Activated CD4-positive, CD25-positive, alpha-beta regulatory T cell treated with anti-CD3 and anti-CD28 coated beads, Interleukin-2, amount 50 U/mL, for 24 hours (primary cell): ENCODE measurements around the gene ANXA1.
"Not testable (repeated sequence)": the region's sequence is repeated elsewhere in the genome, so short reads cannot be mapped to it uniquely, and the experiment has no call there.

Experiments used
- ATAC-seq, 2 donors: fragments of 150-1000 bp; cut with Tn5 transposase; one replicate each; pipeline ENCODE4 v1.10.0; 2021; ENCODE audit warnings: mild to moderate bottlenecking in 1 of 2, moderate library complexity in 1 of 2

The ANXA1 gene

DNA sequence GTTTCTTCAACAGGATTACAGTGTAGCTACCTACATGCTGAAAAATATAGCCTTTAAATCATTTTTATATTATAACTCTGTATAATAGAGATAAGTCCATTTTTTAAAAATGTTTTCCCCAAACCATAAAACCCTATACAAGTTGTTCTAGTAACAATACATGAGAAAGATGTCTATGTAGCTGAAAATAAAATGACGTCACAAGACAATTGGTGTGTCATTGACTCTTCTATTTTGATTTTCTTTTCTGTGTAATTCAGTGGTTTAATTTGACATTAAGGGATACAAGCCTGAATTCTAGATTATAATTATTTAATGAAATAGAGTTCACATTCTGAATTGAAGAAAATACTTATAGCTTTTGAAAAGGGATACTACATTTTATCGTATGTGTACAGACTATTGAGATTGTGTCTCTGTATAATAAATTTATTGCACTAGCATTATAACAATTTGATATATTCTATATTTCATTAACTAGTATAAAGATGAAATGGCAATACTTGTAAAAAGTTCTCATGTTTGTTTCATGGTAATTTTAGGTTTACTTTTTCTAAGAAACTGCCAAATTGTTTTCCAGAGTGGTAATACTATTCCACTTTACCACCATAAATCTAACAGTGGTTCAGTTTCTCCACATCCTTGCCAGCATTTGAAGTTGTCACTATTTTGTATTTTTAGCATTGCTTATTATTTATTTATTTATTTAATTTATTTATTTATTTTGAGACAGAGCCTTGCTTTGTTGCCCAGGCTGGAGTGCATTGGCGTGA is 18.7 kb downstream of the ANXA1 start:
- ATAC-seq: no peak

DNA sequence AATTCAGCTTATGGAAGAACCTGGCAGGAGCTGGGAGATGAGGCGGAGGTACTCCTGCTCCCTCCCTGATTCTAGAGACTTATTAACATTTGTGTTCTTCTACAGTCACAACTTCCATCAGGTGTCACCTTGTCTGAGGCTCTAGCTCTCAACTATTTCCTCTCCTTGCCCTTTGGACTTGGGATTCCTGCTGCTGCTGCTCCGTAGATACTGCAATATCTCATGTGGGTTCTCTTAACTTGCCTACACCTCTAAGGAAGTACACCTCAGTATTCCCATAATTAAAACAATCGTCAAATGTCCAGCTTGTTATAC is 21.2 kb downstream of the ANXA1 start:
- no peak for ATAC-seq

DNA sequence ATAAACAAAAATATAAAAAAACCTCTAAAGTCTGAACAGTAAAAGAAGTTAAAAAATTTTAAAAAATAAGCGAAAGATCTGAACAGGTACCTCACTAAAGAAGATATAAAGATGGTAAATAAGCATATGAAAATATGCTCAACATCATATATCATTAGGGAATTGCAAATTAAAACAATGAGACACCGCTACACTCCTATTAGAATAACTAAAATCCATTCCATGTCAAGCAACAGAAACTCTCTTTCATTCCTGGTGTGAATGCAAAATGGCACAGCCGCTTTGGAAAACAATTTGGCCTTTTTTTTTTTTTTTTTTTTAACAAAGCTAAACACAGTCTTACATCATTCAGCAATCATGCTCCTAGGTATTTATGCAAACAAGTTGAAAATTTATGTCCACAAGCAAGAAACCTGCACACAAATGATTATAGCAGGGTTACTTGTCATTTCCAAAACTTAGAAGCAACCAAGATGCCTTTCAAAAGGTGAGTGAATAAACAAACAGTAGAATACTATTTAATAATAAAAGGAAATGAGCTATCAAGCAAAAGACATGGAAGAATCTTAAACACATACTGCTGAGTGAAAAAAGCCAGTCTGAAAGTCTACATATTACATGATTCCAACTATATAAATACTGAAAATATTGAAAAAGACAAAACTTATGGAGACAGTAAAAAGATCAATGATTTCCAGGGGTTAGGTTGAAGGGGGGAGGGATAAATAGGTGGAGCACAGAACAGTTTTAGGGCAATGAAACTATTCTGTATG is 22.1 kb downstream of the ANXA1 start:
- no peak for ATAC-seq

DNA sequence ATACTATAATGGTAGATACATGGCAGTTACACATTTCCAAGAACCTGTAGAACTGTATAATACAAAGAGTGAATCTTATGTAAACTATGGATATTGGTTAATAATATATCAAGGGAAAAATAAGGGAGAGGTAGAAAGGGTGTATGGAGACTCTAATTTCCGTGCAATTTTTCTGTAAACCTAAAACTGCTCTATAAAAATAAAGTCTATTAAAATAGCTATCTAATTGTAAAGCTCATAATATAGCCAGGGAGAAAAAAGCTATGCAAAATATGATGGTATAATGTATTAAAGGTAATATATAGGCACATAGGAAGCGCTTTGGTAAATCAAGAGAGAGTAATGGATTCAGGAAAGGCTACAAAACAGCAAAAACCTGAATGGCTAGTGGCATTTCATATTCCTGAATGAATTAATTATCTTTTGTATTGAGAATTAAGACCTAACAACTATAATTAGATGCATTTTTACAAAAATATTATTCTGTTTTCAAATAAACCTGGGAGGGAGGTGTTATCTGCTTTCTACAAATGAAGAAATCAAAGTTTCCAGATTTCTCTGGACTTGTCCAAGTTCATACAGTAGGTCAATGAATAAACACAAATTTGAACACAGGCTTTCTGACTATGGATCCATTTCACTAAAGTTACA is 22.8 kb downstream of the ANXA1 start:
- no peak for ATAC-seq

DNA sequence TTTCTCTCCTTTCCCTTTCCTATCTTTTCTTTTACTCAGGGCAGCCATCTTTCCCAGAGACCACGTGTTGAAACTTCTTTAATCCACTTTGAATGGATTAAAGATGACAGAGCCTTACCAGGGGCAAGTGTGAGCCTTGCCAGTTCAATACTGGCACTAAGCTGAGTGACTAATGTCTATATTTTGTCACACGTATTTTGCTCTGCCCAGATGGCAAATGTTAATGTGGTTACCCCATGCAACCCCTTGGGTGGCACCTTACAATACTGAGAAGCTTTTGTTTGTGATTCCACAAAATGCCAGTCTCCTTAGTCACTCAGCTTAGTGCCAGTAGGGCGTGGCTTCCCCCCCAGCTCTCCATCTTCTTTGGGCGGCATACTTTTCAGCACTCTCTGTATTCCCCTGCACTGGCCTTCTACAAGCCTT is 24.8 kb downstream of the ANXA1 start:
- ATAC-seq: no peak

DNA sequence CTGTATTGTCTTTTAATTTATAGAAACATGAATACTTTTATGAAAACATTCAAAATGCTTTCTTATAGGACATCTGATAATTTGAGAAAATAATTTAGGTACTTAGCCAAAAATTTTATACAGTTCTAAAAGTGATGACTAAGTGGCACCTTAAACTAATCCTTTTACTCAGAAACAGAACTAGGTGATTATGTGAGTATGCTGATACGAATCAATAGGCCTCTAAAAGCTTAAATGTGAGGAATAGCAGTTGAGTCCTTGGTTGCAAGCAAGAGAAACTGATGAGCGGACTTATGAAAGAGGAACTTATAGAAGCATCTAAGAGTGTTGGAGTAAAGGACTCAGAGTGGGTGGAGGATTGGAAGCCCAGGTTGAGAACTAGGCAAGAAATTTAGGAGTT is 26.4 kb downstream of the ANXA1 start:
- ATAC-seq: no peak

DNA sequence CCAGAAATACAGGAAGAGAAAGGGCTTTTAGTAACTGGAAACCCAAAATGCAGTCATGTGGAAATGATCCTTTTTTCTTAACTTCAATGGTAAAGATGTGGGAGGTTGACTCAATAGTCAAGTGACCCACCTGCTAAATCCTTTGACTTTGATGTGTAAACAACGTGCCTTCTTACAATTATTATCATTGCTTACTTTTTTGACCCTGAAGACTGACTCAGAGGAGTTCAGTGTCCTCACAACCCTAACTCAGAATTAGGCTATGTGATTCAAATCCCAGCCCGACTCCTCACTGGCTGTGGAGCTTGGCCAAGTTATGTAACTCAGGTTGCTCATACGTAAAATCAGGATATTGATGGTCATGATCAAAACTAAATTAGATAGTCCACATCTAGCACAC is 27.9 kb downstream of the ANXA1 start:
- no peak for ATAC-seq

DNA sequence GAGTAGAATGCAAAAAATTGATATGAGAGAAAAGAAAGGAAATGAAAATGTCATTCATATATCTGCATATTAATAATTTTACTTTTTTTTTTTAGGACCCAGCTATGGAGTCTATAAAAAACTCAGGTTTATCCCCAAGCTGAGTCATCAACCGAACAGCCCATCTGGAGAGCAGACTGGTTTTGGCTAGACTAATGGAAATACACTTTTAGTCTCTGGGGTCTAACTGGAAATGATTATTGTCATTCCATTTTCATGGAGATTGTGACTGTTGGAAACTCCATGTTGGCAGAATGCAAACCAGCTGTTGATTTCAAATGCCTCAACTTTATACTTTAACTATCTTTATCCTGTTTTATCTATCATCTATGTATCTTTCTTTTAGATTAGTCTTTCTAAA is 28.7 kb downstream of the ANXA1 start:
- ATAC-seq: no peak

DNA sequence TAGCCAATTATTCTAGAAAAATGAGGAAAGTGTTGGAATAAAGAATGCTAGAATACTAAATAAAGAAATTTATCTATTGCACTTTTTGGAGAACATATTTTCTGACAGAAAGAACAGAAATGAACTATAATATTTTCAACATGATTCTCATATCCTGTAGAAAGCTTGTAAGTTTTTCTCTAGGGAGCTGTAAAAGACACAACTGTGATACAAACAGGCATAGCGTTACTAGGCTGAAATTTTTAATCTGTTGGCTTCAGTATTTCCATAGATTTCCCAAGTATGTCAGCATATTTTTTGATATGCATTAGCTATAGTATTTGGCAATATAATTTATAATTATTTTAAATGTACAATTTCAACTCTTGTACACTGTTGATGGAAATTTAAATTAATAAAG is 31.3 kb downstream of the ANXA1 start:
- ATAC-seq: no peak

DNA sequence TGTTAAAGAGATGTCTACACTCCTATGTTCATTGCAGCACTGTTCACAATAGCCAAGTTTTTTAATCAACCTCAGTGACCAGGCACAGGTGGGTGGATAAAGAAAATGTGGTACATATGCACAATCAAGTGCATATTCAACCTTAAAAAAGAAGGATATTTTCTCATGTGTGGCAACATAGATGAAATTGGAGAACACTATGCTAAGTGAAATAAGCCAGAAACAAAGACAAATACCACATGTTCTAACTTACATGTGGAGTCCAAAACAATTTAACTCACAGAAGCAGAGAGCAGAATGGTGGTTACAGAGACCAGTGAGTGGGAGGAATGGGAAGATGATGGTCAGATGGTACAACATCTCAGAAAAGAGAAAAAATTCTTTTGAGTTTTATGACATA is 31.8 kb downstream of the ANXA1 start:
- ATAC-seq: no peak

DNA sequence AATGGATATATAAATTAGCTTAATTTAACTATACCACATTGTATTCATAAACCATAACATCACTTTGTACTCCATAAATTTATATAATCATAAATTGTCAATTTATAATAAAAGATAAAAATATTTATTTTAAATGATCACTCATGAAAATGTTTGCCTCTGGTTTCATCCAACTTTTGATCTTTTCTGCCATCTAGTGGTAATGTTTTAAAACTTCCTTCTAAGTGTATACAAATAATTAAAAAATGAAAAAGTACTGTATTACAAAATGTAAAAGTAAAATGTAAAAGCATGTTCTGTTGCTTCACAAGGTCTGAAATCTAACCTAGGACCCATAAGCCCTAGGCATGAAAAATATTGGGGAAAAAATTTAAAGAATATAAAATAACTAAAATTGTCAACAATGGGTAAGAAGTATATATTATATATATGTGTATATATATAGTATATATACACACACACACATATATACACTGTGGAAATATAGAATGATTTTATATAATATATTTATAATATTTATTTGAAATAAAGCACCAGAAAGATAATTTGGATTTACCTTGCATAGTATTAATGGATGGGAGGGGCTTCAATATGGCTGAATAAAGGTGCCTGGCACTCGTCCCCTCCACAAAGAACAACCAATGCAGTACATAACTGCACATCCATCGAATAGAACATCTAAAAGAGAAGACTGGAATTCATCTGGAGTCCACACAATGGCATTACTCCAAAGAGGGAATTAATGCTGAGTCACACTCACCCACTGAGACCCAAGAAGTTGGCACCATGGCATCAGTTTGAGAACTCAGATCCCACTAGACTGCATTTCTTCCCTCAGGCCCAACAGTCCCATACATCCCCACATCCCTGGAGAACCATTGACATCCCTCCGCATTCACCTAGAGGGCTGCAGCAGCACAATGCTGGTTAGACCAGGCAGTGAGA is 32.5 kb downstream of the ANXA1 start:
- ATAC-seq: no peak

DNA sequence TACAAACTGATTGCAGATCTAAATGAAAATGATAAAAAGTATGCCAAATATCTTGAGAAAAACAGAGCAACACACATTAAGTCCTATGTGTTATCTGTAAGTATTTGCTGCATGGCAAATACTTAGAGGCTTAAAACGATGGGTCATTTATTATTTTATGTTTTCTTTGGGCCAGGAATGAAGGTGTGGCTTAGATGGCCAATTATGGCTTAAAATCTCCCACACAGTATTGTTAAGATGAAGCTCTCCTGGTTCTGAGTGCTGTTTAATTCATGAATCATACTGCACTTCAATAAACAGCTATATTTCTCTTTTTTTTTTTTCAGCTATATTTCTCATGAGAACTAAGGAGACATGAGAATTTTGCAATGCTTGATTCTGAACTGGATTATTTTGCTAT is 39.4 kb downstream of the ANXA1 start:
- ATAC-seq: not testable (repeated sequence)

DNA sequence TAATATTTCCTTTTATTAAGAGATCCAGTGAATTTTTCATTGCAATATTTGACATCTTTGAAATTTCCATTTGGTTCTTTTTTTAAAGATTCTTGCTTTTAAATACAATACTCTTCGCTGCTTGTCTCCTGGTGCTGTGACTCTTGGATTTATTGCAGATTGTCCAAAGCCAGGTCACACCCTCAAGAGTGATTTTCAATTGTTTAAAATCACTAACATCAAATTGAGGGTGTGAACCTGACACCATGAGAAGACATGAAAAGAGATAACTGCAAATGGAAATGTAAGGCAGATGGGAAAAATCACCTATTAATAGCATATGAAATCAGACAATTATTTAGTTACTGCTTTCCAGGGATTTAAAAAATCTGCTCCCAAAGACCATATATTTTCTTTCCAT is 42.6 kb downstream of the ANXA1 start:
- no peak for ATAC-seq

DNA sequence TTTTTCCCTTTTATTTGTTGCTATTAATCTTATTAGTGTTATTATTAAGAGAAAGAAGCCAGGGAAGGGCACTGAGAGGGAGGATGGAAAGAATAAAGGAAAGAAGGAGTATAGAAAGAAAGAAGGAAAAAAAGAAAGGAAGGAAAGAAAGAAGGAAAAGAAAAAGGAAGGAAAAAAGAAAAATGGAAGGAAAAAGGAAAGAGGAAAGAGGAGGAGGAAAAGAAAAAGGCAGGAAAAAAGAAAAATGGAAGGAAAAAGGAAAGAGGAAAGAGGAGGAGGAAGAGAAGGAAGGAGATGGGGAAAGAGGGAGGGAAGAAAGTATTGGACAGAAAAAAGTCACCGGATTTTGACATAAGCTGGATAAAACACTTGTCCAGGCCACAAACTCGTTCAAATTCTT is 47.8 kb downstream of the ANXA1 start:
- no peak for ATAC-seq

DNA sequence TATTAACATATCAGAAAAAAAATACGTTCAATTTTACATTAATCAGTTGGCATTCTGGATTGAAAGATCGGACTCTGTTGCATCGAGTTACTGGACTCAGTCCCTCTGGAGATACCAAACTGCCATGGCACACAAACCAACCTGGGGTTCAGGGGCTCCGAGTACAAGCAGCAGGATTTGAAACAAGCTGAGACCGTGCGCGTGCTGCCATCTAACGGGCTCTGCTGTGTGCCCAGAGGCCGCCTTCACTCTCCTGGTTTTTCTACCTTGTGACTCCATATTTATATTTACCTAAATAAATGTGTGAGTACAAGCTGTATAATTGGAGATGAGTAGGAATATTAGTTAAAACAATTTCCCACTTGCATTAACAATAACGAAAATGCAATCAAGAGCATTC is 48.2 kb downstream of the ANXA1 start:
- ATAC-seq: no peak

DNA sequence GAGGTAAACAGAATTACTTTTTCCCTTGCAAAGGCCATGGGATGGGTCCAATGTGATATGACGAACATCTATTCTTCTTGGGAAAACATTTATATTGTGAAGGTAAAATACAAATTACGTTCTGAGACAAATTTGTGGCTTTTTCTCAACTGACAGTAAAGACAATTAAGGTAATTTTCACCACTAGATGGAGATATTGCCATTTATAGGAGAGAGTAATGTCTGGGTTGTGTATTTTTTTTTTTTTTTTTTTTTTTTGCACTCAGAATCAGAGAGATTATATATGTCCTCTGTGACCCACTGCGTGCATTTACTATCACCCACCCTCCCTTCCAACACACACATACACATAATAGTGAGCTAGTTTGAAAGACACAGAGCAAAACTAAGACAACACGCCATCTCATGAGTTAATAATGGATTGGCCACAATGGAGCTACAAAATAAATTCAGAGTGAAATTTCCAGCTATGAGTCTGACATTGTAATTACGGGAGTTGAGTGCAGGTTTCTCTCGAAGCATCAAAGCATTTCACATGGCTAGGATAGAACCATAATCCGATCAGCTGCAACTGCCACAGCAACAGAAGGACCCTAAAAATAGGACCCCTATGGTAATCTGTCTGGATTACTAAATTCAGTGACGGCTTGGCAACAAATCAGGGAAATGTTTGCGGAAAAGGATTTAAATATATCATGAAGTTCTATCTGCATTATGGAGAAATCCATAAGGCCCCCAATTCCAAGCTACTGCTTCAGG is 49.2 kb downstream of the ANXA1 start:
- peak in 1 of 2 donors; percentile 44 for ATAC-seq

DNA sequence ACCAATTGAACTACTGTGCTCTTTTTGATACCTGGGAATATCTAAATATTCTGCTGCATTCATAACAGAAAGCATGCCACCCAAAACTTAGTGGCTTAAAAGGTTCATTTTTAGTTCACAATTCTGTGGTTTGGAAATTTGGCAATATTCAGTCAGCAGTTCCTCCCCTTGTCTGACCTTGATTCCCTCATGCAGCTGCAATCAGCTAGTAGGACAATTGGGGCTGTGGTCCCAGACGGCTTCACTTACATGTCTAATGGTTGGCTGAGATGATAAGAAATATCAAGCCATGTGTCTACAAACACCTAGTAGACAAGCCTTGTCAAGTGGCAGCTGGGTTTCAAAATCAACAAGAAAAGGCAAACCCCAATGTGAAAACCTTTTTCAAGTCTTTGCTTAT is 51.3 kb downstream of the ANXA1 start:
- no peak for ATAC-seq

DNA sequence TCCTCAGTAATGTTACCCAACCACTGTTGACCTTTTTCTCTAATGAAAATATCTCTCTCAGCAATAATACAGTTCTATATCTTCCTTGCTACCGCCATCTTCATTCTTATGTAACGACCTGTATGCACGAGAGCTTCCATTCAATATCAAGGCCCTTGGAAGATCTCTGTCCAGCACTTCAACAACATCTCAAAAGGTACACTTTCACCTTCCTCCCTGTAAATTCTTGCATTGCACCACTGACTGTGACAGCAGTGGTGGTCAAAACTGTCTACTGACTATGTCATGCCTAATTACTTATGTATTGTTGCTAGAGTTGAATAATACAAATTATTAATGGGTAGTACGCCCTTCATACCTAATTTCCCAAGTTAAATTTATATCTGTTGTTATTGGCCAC is 53.3 kb downstream of the ANXA1 start:
- no peak for ATAC-seq

DNA sequence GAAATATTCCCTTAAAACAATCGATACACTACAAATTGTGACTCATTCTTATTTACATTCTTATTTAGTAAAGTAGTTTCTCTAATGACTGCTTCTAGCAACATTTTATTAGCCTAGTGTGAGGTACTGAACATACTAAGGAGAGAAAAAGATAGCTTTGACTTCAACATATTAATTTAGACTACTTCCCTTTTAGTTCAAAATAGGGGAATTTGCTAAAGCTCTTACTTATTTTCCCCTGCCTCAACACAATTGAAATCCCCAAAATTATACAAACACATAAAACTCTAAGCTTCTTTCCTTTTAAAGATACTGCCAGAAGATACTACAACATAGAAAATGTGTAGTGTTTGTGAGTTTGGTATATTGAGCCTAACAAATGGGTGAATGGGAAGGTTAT is 55.2 kb downstream of the ANXA1 start:
- ATAC-seq: no peak

DNA sequence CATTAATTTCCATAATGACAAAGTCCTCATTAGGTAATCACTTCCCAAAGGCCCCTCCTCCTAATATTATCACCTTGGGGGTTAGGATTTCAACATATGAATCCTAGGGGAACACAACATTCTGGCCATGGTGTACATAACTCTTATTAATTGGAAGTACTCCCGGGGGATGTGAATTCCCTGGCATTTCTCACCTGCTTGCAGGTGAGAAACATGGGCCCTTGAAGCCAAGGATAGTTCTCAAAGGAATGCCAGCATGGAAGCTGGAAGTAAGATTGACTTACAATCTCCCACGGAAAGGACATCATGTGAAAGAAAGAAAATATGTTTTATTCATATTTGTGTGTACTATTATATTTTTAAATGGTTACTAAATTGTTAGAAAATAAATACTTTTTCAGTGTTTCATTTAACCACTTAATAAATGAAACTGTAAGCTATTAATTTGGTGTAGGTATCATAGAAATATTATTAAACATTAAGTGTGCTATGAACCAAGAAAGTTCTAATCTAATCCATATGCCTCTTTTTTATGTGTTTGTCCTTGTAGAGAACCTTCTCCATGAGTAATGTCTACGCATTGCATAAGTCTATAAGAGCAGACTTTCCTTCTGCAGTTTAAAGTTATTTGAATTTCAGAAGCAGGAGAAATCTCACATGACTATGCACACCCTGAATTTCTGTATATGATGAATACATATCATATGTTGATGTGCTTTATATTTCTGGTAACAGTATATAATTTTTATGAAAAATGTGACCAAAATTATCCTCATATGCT is 59.4 kb downstream of the ANXA1 start:
- ATAC-seq: no peak

DNA sequence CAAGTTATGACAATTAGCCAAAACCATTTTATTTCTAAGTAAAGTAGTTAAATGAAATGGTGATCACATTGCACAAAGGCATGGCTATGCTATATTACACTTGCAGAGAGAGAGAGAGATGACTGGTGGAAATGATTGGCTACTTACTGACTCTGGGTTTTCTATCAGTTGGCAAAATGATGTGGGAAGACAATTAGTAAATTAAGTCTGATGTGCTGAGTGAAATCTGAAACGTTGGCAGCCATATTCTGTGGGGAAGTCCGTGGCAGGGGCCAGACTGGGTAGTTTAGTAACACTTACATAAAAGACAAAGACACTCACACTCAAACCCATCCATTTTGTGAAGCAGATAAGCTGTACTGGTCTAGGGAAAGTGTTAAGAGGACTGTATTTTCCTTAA is 61.6 kb downstream of the ANXA1 start:
- peak in 1 of 2 donors; percentile 25 for ATAC-seq
